ENCODE measurements around the gene OTOGL.
"Not testable (repeated sequence)": the region's sequence is repeated elsewhere in the genome, so short reads cannot be mapped to it uniquely, and the experiment has no call there.

The OTOGL gene

DNA sequence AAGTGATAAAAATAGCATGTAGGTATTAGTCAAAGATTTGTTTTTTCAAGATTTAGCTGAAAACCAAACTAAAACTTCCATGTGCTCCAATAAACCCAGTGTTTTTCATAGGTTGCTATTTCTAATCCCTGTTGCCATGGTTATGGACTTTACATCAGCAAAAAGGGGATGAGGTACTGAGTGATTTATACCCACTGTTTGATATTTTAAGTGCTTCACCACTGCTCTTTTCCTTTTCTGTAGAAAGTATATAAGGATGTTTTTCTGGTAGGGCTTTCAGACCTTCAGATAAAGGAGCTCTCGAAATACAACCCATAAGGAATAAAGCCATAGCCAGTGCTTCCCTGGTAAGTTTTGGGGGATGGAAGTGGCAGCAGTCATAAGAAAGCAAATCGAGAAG lies at the start of gene OTOGL:
Gene OTOGL, plus strand, starts transcription at position 279 of the 400 bp plus-strand sequence. CDS start 109,895 bp downstream, outside the sequence.
- no peaks in the 10 kb centered on the region for H3K4me1 ChIP-seq (ENCODE audit: insufficient read depth, low read length)
- H3K9me3 ChIP-seq (ENCODE audit: control insufficient read depth, insufficient read depth, low read length) = no peaks in the 10 kb centered on the region
- no peak within 1 kb of the TSS for H3K9ac ChIP-seq (ENCODE audit: low read depth, low read length)
- no peaks in the 10 kb centered on the region for H3K36me3 ChIP-seq (ENCODE audit: insufficient read depth, low read length)

DNA sequence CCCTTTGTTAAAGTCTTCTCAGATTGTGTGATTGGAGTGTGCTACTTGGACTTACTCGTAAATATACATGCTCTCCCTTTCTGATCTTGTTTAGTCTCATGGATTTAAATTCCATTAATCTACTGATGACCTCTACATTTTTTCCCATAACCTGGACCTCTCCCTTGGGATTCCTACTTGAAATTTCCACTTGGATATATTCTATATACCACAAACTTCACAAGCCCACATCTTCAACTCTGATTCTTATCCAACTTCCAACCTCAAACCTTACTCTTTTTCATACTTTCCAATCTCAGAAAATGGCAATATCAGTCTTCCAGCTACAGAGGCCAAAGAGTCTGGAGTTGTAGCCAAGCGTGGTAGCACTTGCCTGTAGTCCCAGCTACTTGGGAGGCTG lies 49.1 kb upstream of the OTOGL start:
- H3K9me3 ChIP-seq (ENCODE audit: control insufficient read depth, insufficient read depth, low read length) = no peaks in the 10 kb centered on the region
- no peak overlapping the region for H3K9ac ChIP-seq (ENCODE audit: low read depth, low read length)
- H3K4me1 ChIP-seq (ENCODE audit: insufficient read depth, low read length) = no peaks in the 10 kb centered on the region
- no peaks in the 10 kb centered on the region for H3K36me3 ChIP-seq (ENCODE audit: insufficient read depth, low read length)

- H3K9me3 ChIP-seq (ENCODE audit: control insufficient read depth, insufficient read depth, low read length) = no peaks in the 10 kb centered on the region
- H3K4me1 ChIP-seq (ENCODE audit: insufficient read depth, low read length) = no peaks in the 10 kb centered on the region
- no peaks in the 10 kb centered on the region for H3K36me3 ChIP-seq (ENCODE audit: insufficient read depth, low read length)
- no peak overlapping the region for H3K9ac ChIP-seq (ENCODE audit: low read depth, low read length)
Observed at GRCh38 chr12:80053051-80053790, 46.1 kb upstream of the OTOGL start.

DNA sequence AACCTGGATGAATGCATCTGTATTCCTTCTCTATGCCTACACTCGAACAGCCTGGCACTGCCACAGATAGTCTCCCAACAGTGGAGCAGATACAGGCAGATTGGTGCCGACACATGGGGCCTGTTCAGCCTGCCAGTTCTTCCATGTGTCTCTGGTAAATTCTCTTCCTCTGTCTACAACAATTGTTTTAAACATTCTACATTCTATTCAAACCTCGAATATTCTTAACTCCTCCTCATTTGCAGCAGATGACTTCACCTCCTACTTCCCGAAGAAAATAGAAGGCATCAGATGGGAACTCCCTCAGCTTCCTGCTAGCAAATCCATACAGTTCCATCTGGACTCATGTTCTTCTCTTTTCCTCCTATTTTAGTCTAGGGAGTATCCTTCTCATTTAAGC lies 43.1 kb upstream of the OTOGL start:
- H3K9ac ChIP-seq (ENCODE audit: low read depth, low read length) = no peak overlapping the region
- H3K4me1 ChIP-seq (ENCODE audit: insufficient read depth, low read length) = 0 out of 2 replicates have a peak, but pooled peaks cover 5% of the 10 kb centered on the region
- H3K36me3 ChIP-seq (ENCODE audit: insufficient read depth, low read length) = no peaks in the 10 kb centered on the region
- H3K9me3 ChIP-seq (ENCODE audit: control insufficient read depth, insufficient read depth, low read length) = no peaks in the 10 kb centered on the region

- Histone ChIP-seq H3K9ac (ENCODE audit: low read depth, low read length) (no peak overlapping the region), H3K9me3 (ENCODE audit: control insufficient read depth, insufficient read depth, low read length) (no peaks in the 10 kb centered on the region), H3K4me1 (ENCODE audit: insufficient read depth, low read length) (0 out of 2 replicates have a peak, but pooled peaks cover 5% of the 10 kb centered on the region)
Observed at GRCh38 chr12:80056845-80057244, 42.5 kb upstream of the OTOGL start.

GRCh38 chr12:80058586-80058985 lies 40.8 kb upstream of the OTOGL start:
- Histone ChIP-seq H3K9ac (ENCODE audit: low read depth, low read length) (no peak overlapping the region), H3K36me3 (ENCODE audit: insufficient read depth, low read length) (no peaks in the 10 kb centered on the region), H3K4me1 (ENCODE audit: insufficient read depth, low read length) (0 out of 2 replicates have a peak, but pooled peaks cover 5% of the 10 kb centered on the region), H3K9me3 (ENCODE audit: control insufficient read depth, insufficient read depth, low read length) (no peaks in the 10 kb centered on the region)

More at GRCh38 chr12:80056845-80057244, 42.5 kb upstream of the OTOGL start:
- H3K36me3 ChIP-seq (ENCODE audit: insufficient read depth, low read length) = no peaks in the 10 kb centered on the region

GRCh38 chr12:80059102-80059501 lies 40.2 kb upstream of the OTOGL start:
- Histone ChIP-seq H3K9ac (ENCODE audit: low read depth, low read length) (no peak overlapping the region), H3K36me3 (ENCODE audit: insufficient read depth, low read length) (no peaks in the 10 kb centered on the region), H3K4me1 (ENCODE audit: insufficient read depth, low read length) (0 out of 2 replicates have a peak, but pooled peaks cover 5% of the 10 kb centered on the region), H3K9me3 (ENCODE audit: control insufficient read depth, insufficient read depth, low read length) (no peaks in the 10 kb centered on the region)

DNA sequence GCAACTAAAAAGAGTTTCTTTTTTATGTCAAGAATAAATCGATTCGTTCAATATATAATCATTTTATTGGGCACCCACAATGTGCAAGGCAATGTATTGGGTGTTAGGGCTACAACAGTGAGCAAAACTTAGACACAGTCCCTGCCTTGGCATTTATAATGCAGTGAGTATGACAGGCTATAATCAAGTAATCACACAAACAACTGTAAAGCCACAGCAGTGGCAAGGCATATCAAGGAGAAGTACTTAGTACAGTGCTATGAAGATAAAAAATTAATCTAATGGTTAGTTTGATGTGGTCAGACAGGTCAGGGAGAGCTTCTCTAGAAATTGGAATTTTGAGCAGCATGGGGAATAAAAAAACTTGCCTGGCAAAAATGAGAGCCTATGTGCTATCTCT lies 39.5 kb upstream of the OTOGL start:
- Histone ChIP-seq H3K36me3 (ENCODE audit: insufficient read depth, low read length) (no peaks in the 10 kb centered on the region), H3K9ac (ENCODE audit: low read depth, low read length) (no peak overlapping the region), H3K9me3 (ENCODE audit: control insufficient read depth, insufficient read depth, low read length) (no peaks in the 10 kb centered on the region), H3K4me1 (ENCODE audit: insufficient read depth, low read length) (0 out of 2 replicates have a peak, but pooled peaks cover 5% of the 10 kb centered on the region)

GRCh38 chr12:80064269-80064668 lies 35.1 kb upstream of the OTOGL start:
- no peaks in the 10 kb centered on the region for H3K9me3 ChIP-seq (ENCODE audit: control insufficient read depth, insufficient read depth, low read length)
- no peaks in the 10 kb centered on the region for H3K4me1 ChIP-seq (ENCODE audit: insufficient read depth, low read length)
- H3K9ac ChIP-seq (ENCODE audit: low read depth, low read length) = no peak overlapping the region
- no peaks in the 10 kb centered on the region for H3K36me3 ChIP-seq (ENCODE audit: insufficient read depth, low read length)

DNA sequence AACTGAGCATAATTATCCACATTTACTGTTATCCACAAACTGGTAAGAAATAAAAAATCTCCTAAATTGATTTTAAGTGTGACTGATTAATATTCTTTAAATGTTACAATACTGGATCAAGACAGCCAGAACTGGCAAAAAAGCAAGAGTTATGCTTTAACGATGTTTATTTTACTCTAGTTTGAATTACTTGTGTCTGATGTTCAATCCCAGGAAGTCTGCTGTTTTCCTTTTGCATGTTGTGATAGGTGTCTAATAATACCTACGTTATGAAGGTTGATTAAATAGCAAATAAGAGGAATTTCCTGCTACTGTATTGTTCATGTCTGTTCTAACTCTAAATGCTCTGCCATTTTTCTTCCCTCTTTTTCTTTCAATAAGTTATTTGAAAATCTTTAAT lies 34.4 kb upstream of the OTOGL start:
- no peaks in the 10 kb centered on the region for H3K9me3 ChIP-seq (ENCODE audit: control insufficient read depth, insufficient read depth, low read length)
- no peak overlapping the region for H3K9ac ChIP-seq (ENCODE audit: low read depth, low read length)
- no peaks in the 10 kb centered on the region for H3K36me3 ChIP-seq (ENCODE audit: insufficient read depth, low read length)
- H3K4me1 ChIP-seq (ENCODE audit: insufficient read depth, low read length) = no peaks in the 10 kb centered on the region

DNA sequence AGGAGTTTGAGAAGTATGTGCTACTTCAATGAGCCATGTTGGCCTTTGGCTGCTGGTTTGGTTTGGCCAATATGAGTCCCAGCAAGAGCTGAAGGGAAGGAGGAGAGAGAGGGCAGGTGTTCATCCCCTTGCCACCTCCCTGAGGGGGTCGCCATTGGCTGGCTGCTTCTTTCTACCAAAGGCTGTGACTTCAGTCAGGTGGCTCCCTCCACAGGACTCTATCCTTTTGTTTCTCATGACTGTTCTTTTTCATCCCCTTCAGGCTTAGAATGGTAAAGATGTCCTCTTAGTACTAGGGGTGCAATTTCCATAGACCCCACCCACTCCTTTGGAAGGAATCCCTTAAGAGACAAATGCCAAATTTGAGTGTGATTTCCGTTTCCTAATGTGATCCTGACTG lies 31.2 kb upstream of the OTOGL start:
- H3K36me3 ChIP-seq (ENCODE audit: insufficient read depth, low read length) = no peaks in the 10 kb centered on the region
- H3K9ac ChIP-seq (ENCODE audit: low read depth, low read length) = no peak overlapping the region
- H3K4me1 ChIP-seq (ENCODE audit: insufficient read depth, low read length) = no peaks in the 10 kb centered on the region
- no peaks in the 10 kb centered on the region for H3K9me3 ChIP-seq (ENCODE audit: control insufficient read depth, insufficient read depth, low read length)

DNA sequence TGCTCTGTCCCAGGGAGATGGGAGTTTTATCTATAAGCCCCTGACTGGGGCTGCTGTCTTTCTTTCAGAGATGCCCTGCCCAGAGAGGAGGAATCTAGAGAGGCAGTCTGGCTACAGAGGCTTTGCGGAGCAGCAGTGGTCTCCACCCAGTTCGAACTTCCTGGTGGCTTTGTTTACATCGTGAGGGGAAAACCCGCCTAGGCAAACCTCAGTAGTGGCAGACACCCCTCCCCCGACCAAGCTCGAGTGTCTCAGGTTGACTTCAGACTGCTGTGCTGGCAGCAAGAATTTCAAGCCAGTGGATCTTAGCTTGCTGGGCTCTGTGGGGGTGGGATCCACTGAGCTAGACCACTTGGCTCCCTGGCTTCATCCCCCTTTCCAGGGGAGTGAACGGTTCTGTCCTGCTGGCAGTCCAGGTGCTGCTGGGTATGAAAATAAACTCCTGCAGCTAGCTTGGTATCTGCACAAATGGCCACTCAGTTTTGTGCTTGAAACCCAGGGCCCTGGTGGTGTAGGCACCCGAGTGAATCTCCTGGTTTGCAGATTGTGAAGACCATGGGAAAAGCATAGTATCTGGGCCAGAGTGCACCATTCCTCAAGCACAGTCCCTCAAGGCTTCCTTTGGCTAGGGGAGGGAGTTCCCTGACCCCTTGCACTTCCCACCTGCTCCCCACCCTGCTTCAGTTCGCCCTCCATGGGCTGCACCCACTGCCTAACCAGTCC lies 15.3 kb upstream of the OTOGL start:
- not testable (repeated sequence) for H3K9me3 ChIP-seq (ENCODE audit: control insufficient read depth, insufficient read depth, low read length); H3K9ac ChIP-seq (ENCODE audit: low read depth, low read length); H3K36me3 ChIP-seq (ENCODE audit: insufficient read depth, low read length); H3K4me1 ChIP-seq (ENCODE audit: insufficient read depth, low read length)

GRCh38 chr12:80086025-80086424 lies 13.3 kb upstream of the OTOGL start:
- Histone ChIP-seq H3K9me3 (ENCODE audit: control insufficient read depth, insufficient read depth, low read length) (no peaks in the 10 kb centered on the region), H3K4me1 (ENCODE audit: insufficient read depth, low read length) (peaks cover 5% of the 10 kb centered on the region; the same call in 1 of the 2 replicates), H3K36me3 (ENCODE audit: insufficient read depth, low read length) (no peaks in the 10 kb centered on the region), H3K9ac (ENCODE audit: low read depth, low read length) (no peak overlapping the region)

DNA sequence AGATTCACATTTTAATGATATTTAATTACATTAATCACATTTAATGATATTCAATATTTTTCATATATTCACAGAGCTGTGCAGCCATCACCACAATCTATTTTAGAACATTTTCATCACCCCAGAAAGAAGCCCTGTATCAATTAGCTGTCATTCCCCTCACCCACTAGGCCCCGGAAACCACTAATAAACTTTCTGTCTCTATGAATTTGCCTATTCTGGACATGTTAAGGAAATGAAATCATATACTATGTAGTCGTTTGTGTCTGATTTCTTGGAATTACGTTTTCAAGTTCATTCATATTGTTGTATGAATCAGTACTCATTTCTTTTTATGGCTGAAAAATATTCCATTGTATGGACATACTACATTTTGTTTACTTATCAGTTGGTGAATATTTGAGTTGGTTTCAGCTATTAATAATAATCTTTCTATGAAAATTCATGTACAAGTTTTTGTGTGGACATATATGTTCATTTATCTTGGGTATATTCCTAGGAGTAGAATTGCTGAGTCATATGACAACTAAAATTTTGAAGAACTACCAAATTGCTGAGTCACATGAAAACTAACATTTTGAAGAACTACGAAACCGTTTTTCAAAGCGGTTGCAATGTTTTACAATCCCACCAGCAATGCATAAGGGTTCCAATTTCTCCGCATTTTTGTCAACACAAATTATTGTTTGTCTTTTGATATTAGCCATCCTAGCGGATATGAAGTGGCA lies 11.7 kb upstream of the OTOGL start:
- Histone ChIP-seq H3K4me1 (ENCODE audit: insufficient read depth, low read length) (peaks cover 5% of the 10 kb centered on the region; the same call in 1 of the 2 replicates), H3K9ac (ENCODE audit: low read depth, low read length) (no peak overlapping the region), H3K9me3 (ENCODE audit: control insufficient read depth, insufficient read depth, low read length) (no peaks in the 10 kb centered on the region), H3K36me3 (ENCODE audit: insufficient read depth, low read length) (no peaks in the 10 kb centered on the region)
